GM12878 (cell line): ENCODE results near the gene RGS6. TPM values are rescaled to one million over a fixed set of nuclear protein-coding genes. Genes with fewer than 3 reads are reported as not detected.

Experiments used
- ATAC-seq: fragments of 200-7000 bp; cut with Tn5 transposase; 3 replicates; pipeline ENCODE4 v1.9.1; 2020; ENCODE audit warnings: mild to moderate bottlenecking, moderate library complexity
- BruUV-seq: library from RNA; stranded (reverse); fragments of 400-500 nt; replicated peaks from 2 replicates; lab custom pipeline; 2021; lab: Mats Ljungman, UMichigan
- CTCF ChIA-PET: fragments of 300-600 bp; sonication (Branson Sonifier 250); formaldehyde crosslinking; extraction: SDS; loops from one replicate; lab custom pipeline; 2021; ENCODE audit warnings: inconsistent platforms; lab: Yijun Ruan, JAX
- POLR2A ChIA-PET: fragments of 350-600 bp; formaldehyde crosslinking; extraction: SDS; loops from one replicate; lab custom pipeline; 2021; ENCODE audit warnings: inconsistent platforms; lab: Charles Lee
- RAD21 ChIA-PET: fragments of 300-600 bp; sonication (Branson Sonifier 250); formaldehyde crosslinking; loops from one replicate; lab custom pipeline; 2023; ENCODE audit warnings: antibody characterized with exemption; ENCODE audit not compliant: unreplicated experiment; lab: Charles Lee
- SMC1A ChIA-PET: fragments of 300-600 bp; sonication (Branson Sonifier 250); formaldehyde crosslinking; loops from one replicate; lab custom pipeline; 2023; ENCODE audit not compliant: unreplicated experiment, uncharacterized antibody; lab: Charles Lee
- DNase-seq: peaks from one replicate; pipeline ENCODE4 v3.0.0-alpha.2; 2011; ENCODE audit warnings: low read depth, low spot score
- FAIRE-seq: peaks from 3 replicates; lab custom pipeline; 2011; peaks lifted over from hg19 to GRCh38; lab: Jason Lieb, UNC
- H2AFZ ChIP-seq: 2 replicates; pipeline ENCODE4 v1.6.0; 2011; ENCODE audit warnings: low read depth, low read length, control low read depth; ENCODE audit not compliant: control insufficient read depth
- H3K27ac ChIP-seq: 2 replicates; pipeline ENCODE4 v1.5.1; 2011; ENCODE audit warnings: control low read depth; ENCODE audit not compliant: control insufficient read depth, insufficient read depth
- H3K27me3 ChIP-seq, 2 experiments: replicated peaks in 1 of 2; 2 replicates each; pipeline versions ENCODE4 v1.6.0 to v1.6.1; 2011; ENCODE audit warnings: low read length in 1 of 2; ENCODE audit not compliant: control insufficient read depth in 2 of 2, insufficient read depth in 2 of 2
- H3K36me3 ChIP-seq, 2 experiments: 2 replicates each; pipeline ENCODE4 v1.5.1; 2011; ENCODE audit warnings: low read length in 1 of 2; ENCODE audit not compliant: control insufficient read depth in 2 of 2, insufficient read depth in 2 of 2
- H3K4me1 ChIP-seq: 2 replicates; pipeline ENCODE4 v1.6.1; 2011; ENCODE audit warnings: mild to moderate bottlenecking, low read length, moderate library complexity, mixed read lengths; ENCODE audit not compliant: control insufficient read depth, insufficient read depth
- H3K4me2 ChIP-seq: 2 replicates; pipeline ENCODE4 v1.6.0; 2011; ENCODE audit warnings: control low read depth; ENCODE audit not compliant: control insufficient read depth, insufficient read depth
- H3K4me3 ChIP-seq: fragments of 200-600 bp; sonication (generic); 2 replicates; pipeline ENCODE4 v1.5.1; 2016
- H3K79me2 ChIP-seq: 2 replicates; pipeline ENCODE4 v1.6.0; 2011; ENCODE audit warnings: low read length; ENCODE audit not compliant: control insufficient read depth, insufficient read depth
- H3K9ac ChIP-seq: 2 replicates; pipeline ENCODE4 v1.8.0; 2011; ENCODE audit warnings: low read length, control low read depth, mixed read lengths; ENCODE audit not compliant: control insufficient read depth, insufficient read depth
- H3K9me3 ChIP-seq: replicated peaks from 3 replicates; pipeline ENCODE4 v1.5.1; 2011; ENCODE audit warnings: mild to moderate bottlenecking, low read length; ENCODE audit not compliant: control insufficient read depth, insufficient read depth
- H4K20me1 ChIP-seq: 2 replicates; pipeline ENCODE4 v1.6.0; 2011; ENCODE audit not compliant: control insufficient read depth, insufficient read depth
- CHD2 ChIP-seq: IDR thresholded peaks from 2 replicates; pipeline ENCODE4 v1.6.1; 2011; ENCODE audit warnings: low read depth, low read length, improper control_type of control experiment, borderline replicate concordance
- IRF3 ChIP-seq: fragments of 450-650 bp; IDR thresholded peaks from 2 replicates; pipeline ENCODE4 v1.6.1; 2014; ENCODE audit warnings: mild to moderate bottlenecking
- JUNB ChIP-seq: IDR thresholded peaks from 2 replicates; pipeline ENCODE4 v1.6.1; 2016; ENCODE audit warnings: antibody characterized with exemption, mild to moderate bottlenecking
- NFXL1 ChIP-seq: fragments of 450-650 bp; IDR thresholded peaks from 2 replicates; pipeline ENCODE4 v1.6.1; 2017; ENCODE audit warnings: antibody characterized with exemption, mild to moderate bottlenecking, borderline replicate concordance
- PRDM15 ChIP-seq: fragments of 450-650 bp; formaldehyde crosslinking; IDR thresholded peaks from 2 replicates; pipeline ENCODE4 v1.4.0; 2020; ENCODE audit warnings: mild to moderate bottlenecking, moderate library complexity
- SMAD1 ChIP-seq: fragments of 450-650 bp; IDR thresholded peaks from 2 replicates; pipeline ENCODE4 v1.6.1; 2018; ENCODE audit warnings: mild to moderate bottlenecking, low read depth; ENCODE audit not compliant: partially characterized antibody
- SMAD5 ChIP-seq: IDR thresholded peaks from 2 replicates; pipeline ENCODE4 v1.6.1; 2016; ENCODE audit warnings: antibody characterized with exemption, low read depth
- SUPT20H ChIP-seq: IDR thresholded peaks from 2 replicates; pipeline ENCODE4 v1.6.1; 2011; ENCODE audit warnings: low read depth, mild to moderate bottlenecking, low read length, moderate library complexity, borderline replicate concordance; ENCODE audit not compliant: control insufficient read depth
- TCF12 ChIP-seq: IDR thresholded peaks from 2 replicates; pipeline ENCODE4 v1.6.1; 2011; ENCODE audit warnings: low read depth, mild to moderate bottlenecking, low read length
- USF1 ChIP-seq: IDR thresholded peaks from 2 replicates; pipeline ENCODE4 v1.6.1; 2011; ENCODE audit warnings: borderline replicate concordance, low read depth, mild to moderate bottlenecking, moderate library complexity, mixed read lengths, low read length; ENCODE audit not compliant: insufficient read depth; ENCODE audit errors: extremely low read length
- WRNIP1 ChIP-seq: IDR thresholded peaks from 2 replicates; pipeline ENCODE4 v1.6.1; 2011; ENCODE audit warnings: low read depth, low read length, improper control_type of control experiment, borderline replicate concordance
- ZNF217 ChIP-seq: fragments of 450-650 bp; IDR thresholded peaks from 2 replicates; pipeline ENCODE4 v1.6.1; 2017; ENCODE audit warnings: antibody characterized with exemption, mild to moderate bottlenecking
- ZZZ3 ChIP-seq: IDR thresholded peaks from 2 replicates; pipeline ENCODE4 v1.6.1; 2011; ENCODE audit warnings: low read depth; ENCODE audit not compliant: control insufficient read depth, insufficient read length
- WGBS: methylation state at CpG from one replicate; pipeline ENCODE4 v1.1.6; 2016; ENCODE audit warnings: low lambda C conversion rate; ENCODE audit not compliant: insufficient replicate concordance, insufficient coverage; ENCODE audit errors: missing lambda C conversion rate; 5-methylcytosine and 5-hydroxymethylcytosine counted together
- in situ Hi-C: fragments of 300-500 bp; cut with MboI; formaldehyde crosslinking; loops from 9 replicates; pipeline ENCODE4 v1.14.3; 2018; ENCODE audit warnings: mixed read lengths
- intact Hi-C: fragments of 100-400 bp; cut with micrococcal nuclease; formaldehyde crosslinking; loops from one replicate; pipeline ENCODE4 v1.14.2; 2022; ENCODE audit not compliant: unreplicated experiment
- polyA plus RNA-seq, 11 experiments: library from polyadenylated mRNA; depleted of rRNA in 4 of 11; unstranded in 6 of 11; stranded (reverse) in 5 of 11; fragments of >200 nt; fragmentation: Nextera tagmentation in 4 of 11; fragmentation: Illumina TruSeq in 1 of 11; extraction: Ambion mirVana in 4 of 11; extraction: Trizol in 1 of 11; gene quantifications; 1 replicate in 1 of 11; 2 replicates in 10 of 11; pipeline versions ENCODE4 v1.2.1 to v1.2.3, GENCODE V29; 2011 to 2016; ENCODE audit warnings: inconsistent platforms in 2 of 11, missing spikeins in 2 of 11, low read depth in 1 of 11
- total RNA-seq, 4 experiments: library from RNA; depleted of rRNA in 3 of 4; stranded (reverse); fragments of >200 nt in 3 of 4; fragmentation: Illumina TruSeq in 1 of 4; extraction: Trizol in 1 of 4; gene quantifications; 2 replicates each; pipeline versions ENCODE4 v1.2.1 to v1.2.3, GENCODE V29; 2013 to 2021
- TF ChIP-seq, protein P1 (sequence below): IDR thresholded peaks from 2 replicates; pipeline ENCODE4 v1.6.1; 2011; ENCODE audit warnings: borderline replicate concordance, low read depth, mild to moderate bottlenecking, moderate library complexity, low read length; ENCODE audit not compliant: insufficient read depth, poor library complexity, severe bottlenecking

The RGS6 gene
- total and polyA plus RNA-seq, 10 of the 15 experiments (the other 5 are each of a cell fraction or from before 2014, with no cell fraction given), result 3.9 to 18.1 (median 12.4) TPM

GRCh38 chr14:71956920-71957563 lies 24.8 kb downstream of the RGS6 start (continued):
- no peak for TF ChIP-seq PRDM15 (CRISPR knock-in tag)
- TF ChIP-seq CHD2, result 0 out of 2 replicates have a peak, but pooled peaks have one; percentile 63

- in situ Hi-C loops, result no loop called here
- no TSS peak for BruUV-seq
- intact Hi-C loops, result no loop called here
- TF ChIP-seq TCF12 (no peak), JUNB (no peak), ZNF217 (no peak), SMAD5 (no peak), SUPT20H (no peak), IRF3 (no peak), ZZZ3 (no peak), WRNIP1 (no peak), SMAD1 (no peak), USF1 (no peak), NFXL1 (no peak)
- TF ChIP-seq, protein P1, sequence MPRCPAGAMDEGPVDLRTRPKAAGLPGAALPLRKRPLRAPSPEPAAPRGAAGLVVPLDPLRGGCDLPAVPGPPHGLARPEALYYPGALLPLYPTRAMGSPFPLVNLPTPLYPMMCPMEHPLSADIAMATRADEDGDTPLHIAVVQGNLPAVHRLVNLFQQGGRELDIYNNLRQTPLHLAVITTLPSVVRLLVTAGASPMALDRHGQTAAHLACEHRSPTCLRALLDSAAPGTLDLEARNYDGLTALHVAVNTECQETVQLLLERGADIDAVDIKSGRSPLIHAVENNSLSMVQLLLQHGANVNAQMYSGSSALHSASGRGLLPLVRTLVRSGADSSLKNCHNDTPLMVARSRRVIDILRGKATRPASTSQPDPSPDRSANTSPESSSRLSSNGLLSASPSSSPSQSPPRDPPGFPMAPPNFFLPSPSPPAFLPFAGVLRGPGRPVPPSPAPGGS, result no peak
Observed at GRCh38 chr14:71959055-71959454, 26.8 kb downstream of the RGS6 start.

More at GRCh38 chr14:71959055-71959454, 26.8 kb downstream of the RGS6 start:
- Histone ChIP-seq H3K79me2 (no peaks in the 10 kb centered on the region), H2AFZ (no peak overlapping the region), H3K4me1 (peaks cover 27% of the 10 kb centered on the region), H3K4me3 (no peak overlapping the region), H3K4me2 (no peak overlapping the region), H3K36me3 (no peaks in the 10 kb centered on the region), H3K9me3 (no peaks in the 10 kb centered on the region), H3K9ac (no peak overlapping the region), H4K20me1 (no peaks in the 10 kb centered on the region), H3K27me3 (no peaks in the 10 kb centered on the region), H3K27ac (no peak overlapping the region)
- RAD21 ChIA-PET, result interaction anchor here (0.6 to 4.1 kb wide), 4 partner anchors 9 to 25 kb away, joined by 3 to 32 read pairs (median 8); partner anchors contain the start of gene RGS6
- SMC1A ChIA-PET, result interaction anchor here (0.7 to 3.9 kb wide), 4 partner anchors 8 to 518 kb away, joined by 3 to 33 read pairs (median 3); partner anchors contain the start of gene RGS6
- CTCF ChIA-PET, result interaction anchor here (0.6 to 3.0 kb wide), 2 partner anchors 26 to 64 kb away, joined by 4 to 7 read pairs; partner anchors contain the start of gene RGS6
- 5% methylated on average over 5 of the region's 5 CpGs for WGBS
- POLR2A ChIA-PET, result interaction anchor here (0.5 to 1.6 kb wide), 2 partner anchors 9 to 28 kb away, joined by 4 to 5 read pairs; no protein-coding TSS in a partner anchor
- DNase-seq (no peak), ATAC-seq (no peak), FAIRE-seq (no peak)
